Smooth muscle cell of the coronary artery (primary cell): ENCODE data around the gene SWSAP1. TPM values are rescaled to one million over a fixed set of nuclear protein-coding genes. Genes with fewer than 3 reads are reported as not detected.

Experiments used
- total RNA-seq: library from RNA; depleted of rRNA; stranded (reverse); fragments of >200 nt; gene quantifications from 2 replicates; pipeline ENCODE4 v1.2.3, GENCODE V29; 2014; ENCODE audit warnings: low replicate concordance

The SWSAP1 gene, protein sequence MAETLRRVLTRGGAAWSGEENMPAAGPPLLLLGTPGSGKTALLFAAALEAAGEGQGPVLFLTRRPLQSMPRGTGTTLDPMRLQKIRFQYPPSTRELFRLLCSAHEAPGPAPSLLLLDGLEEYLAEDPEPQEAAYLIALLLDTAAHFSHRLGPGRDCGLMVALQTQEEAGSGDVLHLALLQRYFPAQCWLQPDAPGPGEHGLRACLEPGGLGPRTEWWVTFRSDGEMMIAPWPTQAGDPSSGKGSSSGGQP
- 0.30 and 0.35 TPM in 2 replicates for total RNA-seq

GRCh38 chr19:11374433-11375142 is at the start of gene SWSAP1:
Gene SWSAP1 (plus strand): TSS chr19:11374666. CDS start chr19:11374681, 15 bp downstream.

DNA sequence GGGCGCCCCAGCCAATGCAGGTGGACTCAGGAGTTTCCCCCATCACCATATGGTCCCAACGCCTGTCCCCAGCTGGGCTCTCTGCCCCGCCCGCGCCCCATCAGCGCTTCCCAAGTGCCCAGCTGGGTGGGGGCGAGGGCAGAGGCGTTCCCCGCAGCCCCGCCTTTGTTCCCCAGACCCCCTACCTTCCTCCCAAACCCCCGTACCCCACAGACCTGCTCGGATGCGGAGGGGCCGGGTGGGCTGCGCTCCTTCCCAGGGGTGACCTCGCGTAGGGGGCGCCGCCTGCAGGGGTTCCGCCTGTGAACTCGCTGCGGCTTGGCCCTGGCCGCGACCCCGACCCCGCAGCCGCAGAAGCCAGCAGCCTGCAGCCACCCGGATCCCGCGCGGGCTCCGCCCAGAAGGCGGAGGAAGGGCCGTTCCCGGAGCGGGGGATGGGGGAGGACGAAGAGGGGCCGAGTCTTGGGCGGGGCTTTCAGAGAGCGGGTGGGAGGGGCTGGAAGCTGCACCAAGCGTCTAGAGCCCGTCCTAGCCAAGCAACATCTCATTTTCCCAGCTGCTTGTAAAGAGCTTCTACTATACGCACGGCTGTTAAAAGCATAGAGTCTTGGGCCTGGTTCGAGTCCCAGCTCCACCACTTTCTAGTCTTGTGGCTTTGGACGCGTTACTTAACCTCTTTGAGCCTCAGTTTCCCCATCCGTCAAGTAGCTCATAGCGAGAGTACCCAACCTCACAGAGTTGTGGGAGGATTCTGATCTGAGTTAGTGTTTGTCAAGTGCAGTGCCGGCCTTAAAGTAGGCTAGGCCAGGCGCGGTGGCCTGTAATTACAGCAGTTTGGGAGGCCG is 35.0 kb upstream of the SWSAP1 start, which contains the start of gene RAB3D:
RAB3D (minus strand) TSS at position 404 of the 845 bp plus-strand sequence. CDS start 2,258 bp downstream, outside the sequence.

GRCh38 chr19:11346104-11346940 is 28.1 kb upstream of the SWSAP1 start, which contains the start of the genes CCDC159 and TMEM205:
Gene CCDC159 (plus strand): TSS chr19:11346519. CDS start chr19:11346607, 88 bp downstream.
Gene TMEM205 (minus strand): TSS chr19:11346268. CDS start chr19:11345619, 649 bp downstream.

DNA sequence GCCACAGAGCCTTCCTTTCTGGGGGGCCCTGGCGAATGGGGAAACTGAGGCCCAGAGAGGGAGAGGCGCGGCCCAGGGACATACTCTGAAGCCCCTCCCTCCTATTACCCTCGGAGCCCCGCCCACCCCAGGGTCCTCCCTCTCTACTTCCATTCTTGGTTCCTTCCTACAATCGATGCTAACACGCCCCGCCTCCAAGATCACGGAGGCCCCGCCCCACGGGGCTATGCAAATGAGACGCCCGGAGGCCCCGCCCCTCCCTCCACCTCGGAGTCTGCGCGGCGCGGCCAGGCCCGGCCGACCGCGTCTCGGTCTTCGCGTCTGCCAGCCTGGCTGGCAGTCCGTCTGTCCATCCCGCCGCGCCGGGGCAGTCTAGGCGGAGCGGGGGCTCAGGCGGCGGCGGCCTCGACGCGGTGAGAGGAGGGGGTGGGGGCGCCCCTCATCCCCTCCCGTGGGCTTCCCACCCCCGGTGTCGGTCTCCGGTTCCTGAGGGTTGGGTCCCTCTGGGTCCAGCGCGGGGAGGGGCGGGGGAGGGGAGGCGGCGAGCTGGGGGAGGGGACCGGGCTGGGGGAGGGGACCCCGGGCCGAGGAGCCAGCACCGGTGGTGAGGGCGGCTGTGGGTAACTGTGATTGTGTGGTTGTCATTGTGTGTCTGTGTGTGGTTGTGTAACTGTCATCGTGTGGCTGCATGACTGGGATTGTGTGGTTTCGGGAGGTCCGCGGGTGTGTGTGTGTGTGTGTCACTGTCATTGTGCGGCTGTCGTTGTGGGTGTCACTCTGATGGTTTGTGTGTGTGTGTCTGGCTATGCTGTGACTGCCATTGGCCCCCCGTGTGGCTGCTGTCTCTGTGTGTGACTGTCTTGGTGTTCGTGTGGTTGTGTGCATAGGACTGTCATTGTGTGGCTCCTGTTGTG is 19.0 kb upstream of the SWSAP1 start, which contains the start of gene PLPPR2:
PLPPR2 (plus strand) TSS at position 273 of the 914 bp plus-strand sequence. CDS start 2,242 bp downstream, outside the sequence.

GRCh38 chr19:11418549-11419506 is 44.4 kb downstream of the SWSAP1 start, which contains the start of gene RGL3:
Gene RGL3 (minus strand): TSS chr19:11419314. CDS start chr19:11419278, 36 bp downstream.

Other genes starting within 250 kb of the SWSAP1 start
- gene SPC24, start 218.9 kb upstream of the SWSAP1 start, total RNA-seq: 14.9 and 31.8 TPM in 2 replicates
- 212 and 948 TPM in 2 replicates for gene KANK2, start 177.1 kb upstream of the SWSAP1 start, total RNA-seq
- 0.59 TPM in 1 of 2 replicates, not detected in the other for gene ANGPTL8, start 135.0 kb upstream of the SWSAP1 start, total RNA-seq
- 9.0 and 14.2 TPM in 2 replicates for gene DOCK6, start 112.1 kb upstream of the SWSAP1 start, total RNA-seq
- gene TSPAN16, start 78.5 kb upstream of the SWSAP1 start, total RNA-seq: not detected in 2 replicates
- 15.0 and 78.6 TPM in 2 replicates for gene RAB3D, start 35.0 kb upstream of the SWSAP1 start, total RNA-seq
- gene TMEM205, start 28.4 kb upstream of the SWSAP1 start, total RNA-seq: 66.0 and 68.6 TPM in 2 replicates
- 6.7 and 10.9 TPM in 2 replicates for gene CCDC159, start 28.1 kb upstream of the SWSAP1 start, total RNA-seq
- gene PLPPR2, start 19.2 kb upstream of the SWSAP1 start, total RNA-seq: 7.1 and 10.9 TPM in 2 replicates
- 3.5 and 5.1 TPM in 2 replicates for gene EPOR, start 9.6 kb downstream of the SWSAP1 start, total RNA-seq
- gene RGL3, start 44.6 kb downstream of the SWSAP1 start, total RNA-seq: 1.5 TPM in 2 replicates
- gene ODAD3, start 60.5 kb downstream of the SWSAP1 start, total RNA-seq: 0.23 and 0.94 TPM in 2 replicates
- 102 and 173 TPM in 2 replicates for gene PRKCSH, start 61.0 kb downstream of the SWSAP1 start, total RNA-seq
- not detected in 2 replicates for gene ELAVL3, start 106.4 kb downstream of the SWSAP1 start, total RNA-seq
- 4.6 and 7.4 TPM in 2 replicates for gene ZNF653, start 131.2 kb downstream of the SWSAP1 start, total RNA-seq
- 32.3 and 58.9 TPM in 2 replicates for gene ECSIT, start 154.5 kb downstream of the SWSAP1 start, total RNA-seq
- 6.5 and 9.2 TPM in 2 replicates for gene CNN1, start 164.2 kb downstream of the SWSAP1 start, total RNA-seq
- 19.7 and 35.6 TPM in 2 replicates for gene ELOF1, start 184.6 kb downstream of the SWSAP1 start, total RNA-seq
- gene ACP5, start 203.0 kb downstream of the SWSAP1 start, total RNA-seq: 0.08 and 8.5 TPM in 2 replicates
- 10.3 and 19.8 TPM in 2 replicates for gene ZNF627, start 222.8 kb downstream of the SWSAP1 start, total RNA-seq